Measurements from ENCODE around the gene NEK4.

The NEK4 gene

GRCh38 chr3:52779011-52779836, 8.5 kb upstream of the NEK4 start:
- no peak for TF ChIP-seq WT1 (tag by site-specific recombination; IDR thresholded peaks at IDR 0.05)
- TF ChIP-seq ZNF138 (tag by site-specific recombination; IDR thresholded peaks at IDR 0.05; ENCODE audit: borderline replicate concordance): no peak
- TF ChIP-seq ZNF266 (tag by site-specific recombination; IDR thresholded peaks at IDR 0.05; ENCODE audit: low read depth): no peak
- no peak for TF ChIP-seq SP3 (tag by site-specific recombination; IDR thresholded peaks at IDR 0.05)
- TF ChIP-seq ZSCAN5A (tag by site-specific recombination; IDR thresholded peaks at IDR 0.05): no peak
- TF ChIP-seq ZNF26 (tag by site-specific recombination; IDR thresholded peaks at IDR 0.05): no peak
- TF ChIP-seq ZSCAN18 (tag by site-specific recombination; IDR thresholded peaks at IDR 0.05): no peak
- no peak for TF ChIP-seq ZBTB1 (tag by site-specific recombination; IDR thresholded peaks at IDR 0.05)
- TF ChIP-seq ZNF169 (tag by site-specific recombination; IDR thresholded peaks at IDR 0.05): no peak
- no peak for TF ChIP-seq ZFP37 (tag by site-specific recombination; IDR thresholded peaks at IDR 0.05)
- no peak for TF ChIP-seq SP2 (tag by site-specific recombination; IDR thresholded peaks at IDR 0.05)
- no peak for TF ChIP-seq ZNF404 (tag by site-specific recombination; IDR thresholded peaks at IDR 0.05)
- no peak for TF ChIP-seq ZNF776 (tag by site-specific recombination; IDR thresholded peaks at IDR 0.05; ENCODE audit: borderline replicate concordance)
- no peak for TF ChIP-seq REPIN1 (tag by site-specific recombination; IDR thresholded peaks at IDR 0.05; ENCODE audit: low read depth)
- POLR2A ChIA-PET: interaction anchor here (1.3 kb wide), 1 partner anchor 8 kb away, joined by 5 read pairs; the partner anchor contains the start of gene NEK4
- H3K4me1 ChIP-seq (ENCODE audit: control insufficient read depth, insufficient read depth, low read length): no peaks in the 10 kb centered on the region
- no peaks in the 10 kb centered on the region for H3K9me3 ChIP-seq (ENCODE audit: control insufficient read depth, insufficient read depth, low read depth, low read length)
- H3K36me3 ChIP-seq (ENCODE audit: control insufficient read depth in 2 of 2, insufficient read depth in 1 of 2, low read length in 2 of 2): no peaks in the 10 kb centered on the region
- CTCF ChIA-PET: interaction anchor here (2.0 kb wide), 1 partner anchor 9 kb away, joined by 4 read pairs; the partner anchor contains the start of gene NEK4
- H3K4me3 ChIP-seq (ENCODE audit: low read depth, low read length): no peak overlapping the region
- no peak overlapping the region for H3K27ac ChIP-seq (ENCODE audit: extremely low read depth, low read depth, low read length)

- ChIA-PET CTCF (no interaction called here), POLR2A (no interaction called here)
- TF ChIP-seq REST (tag by site-specific recombination; IDR thresholded peaks at IDR 0.05) (peak; percentile 71), ZSCAN23 (tag by site-specific recombination; IDR thresholded peaks at IDR 0.05) (no peak)
These were observed 7.4 kb upstream of the NEK4 start for GRCh38 chr3:52777959-52778805.

More at GRCh38 chr3:52777959-52778805, 7.4 kb upstream of the NEK4 start:
- Histone ChIP-seq H3K9me3 (ENCODE audit: control insufficient read depth, insufficient read depth, low read depth, low read length) (no peaks in the 10 kb centered on the region), H3K4me1 (ENCODE audit: control insufficient read depth, insufficient read depth, low read length) (no peaks in the 10 kb centered on the region), H3K4me3 (ENCODE audit: low read depth, low read length) (no peak overlapping the region), H3K27ac (ENCODE audit: extremely low read depth, low read depth, low read length) (no peak overlapping the region), H3K36me3 (ENCODE audit: control insufficient read depth in 2 of 2, insufficient read depth in 1 of 2, low read length in 2 of 2) (no peaks in the 10 kb centered on the region)
